ENCODE data around the gene TEDC1.
"Not testable (repeated sequence)": the region's sequence is repeated elsewhere in the genome, so short reads cannot be mapped to it uniquely, and the experiment has no call there.

The TEDC1 gene

DNA sequence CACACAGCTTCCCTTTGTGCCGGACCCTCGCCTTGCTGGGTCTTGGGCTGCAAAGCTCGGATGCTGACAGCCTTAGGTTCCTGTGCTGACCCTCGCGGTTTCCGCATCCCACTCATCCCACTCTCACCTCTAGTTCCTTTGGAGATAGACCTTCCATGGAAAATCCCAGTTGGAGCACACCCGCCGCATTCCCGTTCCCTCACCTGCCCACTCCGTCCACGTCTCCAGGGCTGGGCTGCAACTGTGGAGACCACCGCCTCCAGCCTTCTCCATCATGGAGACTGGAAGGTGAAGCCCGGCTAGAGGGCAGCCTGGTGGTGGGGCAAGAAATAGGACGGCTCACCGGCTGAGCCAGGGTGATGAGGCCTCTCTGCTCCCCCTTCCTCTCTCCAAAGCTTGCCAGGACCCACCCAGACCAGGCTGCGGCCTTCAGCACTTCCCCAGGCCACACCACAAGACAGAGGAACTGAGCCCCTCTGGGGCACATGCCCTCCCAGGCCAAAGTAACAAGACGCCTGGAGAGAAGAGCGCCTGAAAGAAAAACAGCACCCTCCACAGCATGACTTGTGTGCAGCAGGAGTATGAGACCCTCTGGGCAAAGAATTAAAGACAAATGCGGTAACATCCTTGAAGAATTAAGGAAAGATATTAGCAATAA is 50.3 kb downstream of the TEDC1 start:
- Histone ChIP-seq H3K9ac (ENCODE audit: insufficient read length) (no peak overlapping the region), H3K9me3 (ENCODE audit: low read depth, low read length) (no peaks in the 10 kb centered on the region), H3K36me3 (ENCODE audit: insufficient read depth, low read length) (no peaks in the 10 kb centered on the region), H3K4me3 (no peak overlapping the region), H3K27ac (no peak overlapping the region)
- no peak for DNase-seq (ENCODE audit: low read depth, low spot score)
- TF ChIP-seq FOXP2 (optimal IDR thresholded peaks at IDR 0.05; ENCODE audit: control extremely low read depth, extremely low read length, insufficient read depth) (no peak), EZH2 (IDR thresholded peaks at IDR 0.05) (no peak), POLR2AphosphoS5 (IDR thresholded peaks at IDR 0.05; ENCODE audit: borderline replicate concordance, low read depth, low read length) (no peak)

DNA sequence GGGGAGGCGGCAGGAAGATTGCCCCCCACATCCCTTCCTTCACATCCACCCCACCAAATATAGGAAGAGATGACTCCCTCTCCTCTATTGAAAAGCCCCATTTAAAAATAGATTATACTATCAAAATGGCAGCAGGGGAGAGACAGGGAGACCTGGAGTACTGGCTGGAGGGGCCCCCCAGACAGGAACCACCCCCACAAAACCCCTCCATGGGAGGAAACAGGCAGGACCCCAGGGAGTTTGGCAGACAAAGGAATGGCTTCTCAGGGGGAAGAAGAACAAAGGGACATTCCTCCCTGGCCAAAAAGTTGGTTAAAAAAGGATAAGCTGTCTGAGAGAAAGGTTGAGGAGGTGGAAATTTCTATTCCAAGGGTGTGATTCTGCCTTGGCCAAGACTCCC is 54.6 kb downstream of the TEDC1 start:
- not testable (repeated sequence) for H3K9me3 ChIP-seq (ENCODE audit: low read depth, low read length); H3K9ac ChIP-seq (ENCODE audit: insufficient read length); H3K36me3 ChIP-seq (ENCODE audit: insufficient read depth, low read length); H3K4me3 ChIP-seq; H3K27ac ChIP-seq; DNase-seq (ENCODE audit: low read depth, low spot score)

DNA sequence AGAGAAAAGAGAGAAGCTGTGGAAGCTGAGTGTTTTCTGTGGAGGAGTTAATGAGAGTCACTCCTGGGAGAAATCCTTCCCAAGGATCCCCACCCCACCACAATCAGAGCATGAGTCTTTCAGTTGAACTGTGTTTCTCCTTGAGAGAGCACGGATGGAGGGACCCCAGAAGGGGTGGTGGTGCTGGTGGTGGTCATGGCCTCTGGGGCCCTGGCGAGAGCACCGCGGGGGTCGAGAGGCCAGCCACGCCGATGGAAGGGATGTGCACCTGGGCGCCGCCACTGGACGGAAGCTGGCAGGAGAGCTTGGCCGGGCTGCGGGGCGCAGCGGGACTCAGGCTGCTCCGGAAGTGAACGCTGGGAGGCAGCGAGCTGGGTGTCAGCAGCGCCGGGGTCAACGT is 55.4 kb downstream of the TEDC1 start:
- not testable (repeated sequence) for H3K4me3 ChIP-seq; DNase-seq (ENCODE audit: low read depth, low spot score); H3K36me3 ChIP-seq (ENCODE audit: insufficient read depth, low read length); H3K27ac ChIP-seq; H3K9ac ChIP-seq (ENCODE audit: insufficient read length); H3K9me3 ChIP-seq (ENCODE audit: low read depth, low read length)

DNA sequence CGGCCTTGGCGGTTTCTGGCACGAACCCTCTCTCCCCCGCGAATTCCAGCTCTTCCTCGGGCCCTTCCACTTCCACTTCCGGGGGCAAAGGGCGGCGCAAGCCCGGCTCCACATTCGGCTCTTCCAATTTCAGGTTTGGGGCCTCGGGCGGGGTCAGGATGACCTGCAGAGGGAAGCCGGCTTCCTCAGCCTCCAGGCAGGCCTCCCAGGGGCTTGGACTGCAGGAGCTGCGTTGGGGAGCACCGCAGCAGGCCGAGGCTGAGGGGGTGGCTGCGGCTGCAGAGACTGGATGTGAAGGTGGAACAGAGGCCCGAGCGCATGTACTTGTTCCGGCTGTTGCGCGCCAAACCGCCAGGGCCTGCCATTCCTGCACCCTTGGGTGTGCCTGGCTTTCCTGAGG is 56.0 kb downstream of the TEDC1 start:
- not testable (repeated sequence) for H3K9ac ChIP-seq (ENCODE audit: insufficient read length); H3K27ac ChIP-seq; H3K36me3 ChIP-seq (ENCODE audit: insufficient read depth, low read length); H3K4me3 ChIP-seq; DNase-seq (ENCODE audit: low read depth, low spot score); H3K9me3 ChIP-seq (ENCODE audit: low read depth, low read length)

DNA sequence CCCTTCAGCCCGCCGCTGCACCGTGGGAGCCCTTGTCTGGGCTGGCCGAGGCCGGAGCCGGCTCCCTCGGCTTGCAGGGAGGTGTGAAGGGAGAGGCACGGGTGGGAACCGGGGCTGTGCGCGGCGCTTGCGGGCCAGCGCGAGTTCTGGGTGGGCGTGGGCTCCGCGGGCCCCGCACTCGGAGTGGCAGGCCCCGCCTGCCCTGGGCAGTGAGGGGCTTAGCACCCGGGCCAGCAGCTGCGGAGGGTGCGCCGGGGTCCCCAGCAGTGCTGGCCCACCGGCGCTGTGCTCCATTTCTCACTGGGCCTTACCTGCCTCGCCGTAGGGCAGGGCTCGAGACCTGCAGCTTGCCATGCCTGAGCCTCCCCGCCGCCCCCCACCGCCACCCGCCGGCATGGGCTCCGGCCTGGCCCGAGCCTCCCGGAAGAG is 56.7 kb downstream of the TEDC1 start:
- H3K4me3 ChIP-seq: no peak overlapping the region
- H3K36me3 ChIP-seq (ENCODE audit: insufficient read depth, low read length): no peaks in the 10 kb centered on the region
- H3K27ac ChIP-seq: no peak overlapping the region
- DNase-seq (ENCODE audit: low read depth, low spot score): no peak
- TF ChIP-seq FOXP2 (optimal IDR thresholded peaks at IDR 0.05; ENCODE audit: control extremely low read depth, extremely low read length, insufficient read depth) (no peak), POLR2AphosphoS5 (IDR thresholded peaks at IDR 0.05; ENCODE audit: borderline replicate concordance, low read depth, low read length) (no peak), EZH2 (IDR thresholded peaks at IDR 0.05) (no peak)
- H3K9me3 ChIP-seq (ENCODE audit: low read depth, low read length): no peaks in the 10 kb centered on the region
- H3K9ac ChIP-seq (ENCODE audit: insufficient read length): no peak overlapping the region
